GM08714 (cell line): ENCODE results near the gene C1orf226.
"Not testable (repeated sequence)": the region's sequence is repeated elsewhere in the genome, so short reads cannot be mapped to it uniquely, and the experiment has no call there.

Experiments
- H3K4me3 ChIP-seq: fragments of 200-500 bp; sonication (Bioruptor generic); 2 replicates; pipeline ENCODE4 v1.5.1; 2014; ENCODE audit warnings: mild to moderate bottlenecking, low read length, inconsistent platforms
- ZNF274 ChIP-seq: IDR thresholded peaks from 2 replicates; pipeline ENCODE4 v1.6.1; 2012; ENCODE audit warnings: mild to moderate bottlenecking, low read depth, low read length

C1orf226 gene

DNA sequence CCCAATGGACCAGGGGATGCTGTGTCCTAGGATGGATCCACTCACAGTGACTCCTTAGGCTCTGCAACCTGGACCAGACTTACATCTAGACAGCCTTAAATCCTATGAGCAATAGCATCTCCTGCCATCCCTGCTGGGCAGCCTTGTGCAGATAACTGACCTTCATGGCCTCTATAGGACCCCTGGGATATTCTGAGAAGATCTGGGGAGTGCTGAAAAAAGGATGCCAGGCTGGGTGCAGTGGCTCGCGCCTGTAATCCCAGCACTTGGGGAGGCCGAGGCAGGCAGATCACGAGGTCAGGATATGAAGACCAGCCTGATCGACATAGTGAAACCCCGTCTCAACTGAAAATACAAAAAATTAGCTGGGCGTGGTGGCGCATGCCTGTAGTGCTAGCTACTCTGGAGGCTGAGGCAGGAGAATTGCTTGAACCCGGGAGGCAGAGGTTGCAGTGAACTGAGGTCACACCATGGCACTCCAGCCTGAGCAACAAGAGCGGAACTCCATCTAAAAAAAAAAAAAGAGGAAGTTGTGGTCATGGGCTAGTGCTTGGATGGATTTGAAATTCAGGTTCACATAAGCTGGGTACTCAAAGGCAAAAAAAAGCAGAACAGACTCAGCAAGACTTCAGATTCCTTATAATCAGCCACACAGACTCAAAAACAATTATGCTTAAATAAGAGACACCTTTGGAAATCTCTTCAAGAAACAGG is 41.3 kb downstream of the C1orf226 start:
- no peak for TF ChIP-seq ZNF274

DNA sequence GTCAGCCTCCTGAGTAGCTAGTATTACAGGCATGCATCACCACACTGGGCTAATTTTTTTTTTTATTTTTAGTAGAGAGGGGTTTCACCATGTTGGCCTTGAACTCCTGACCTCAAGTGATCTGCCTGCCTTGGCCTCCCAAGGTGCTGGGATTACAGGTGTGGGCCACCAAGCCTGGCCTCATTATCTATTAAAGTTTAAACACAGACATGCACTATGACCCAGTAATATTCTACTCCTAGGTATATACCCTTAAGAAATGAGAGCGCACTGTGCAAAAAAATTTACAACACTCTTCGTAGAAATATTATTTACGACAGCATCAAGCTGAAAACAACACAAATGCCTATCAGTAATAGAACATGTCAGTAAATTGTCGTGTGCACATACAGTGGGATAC is 49.1 kb downstream of the C1orf226 start:
- H3K4me3 ChIP-seq = no peak overlapping the region
- TF ChIP-seq ZNF274 = no peak

More for the DNA sequence above, 41.3 kb downstream of the C1orf226 start:
- no peak overlapping the region for H3K4me3 ChIP-seq

DNA sequence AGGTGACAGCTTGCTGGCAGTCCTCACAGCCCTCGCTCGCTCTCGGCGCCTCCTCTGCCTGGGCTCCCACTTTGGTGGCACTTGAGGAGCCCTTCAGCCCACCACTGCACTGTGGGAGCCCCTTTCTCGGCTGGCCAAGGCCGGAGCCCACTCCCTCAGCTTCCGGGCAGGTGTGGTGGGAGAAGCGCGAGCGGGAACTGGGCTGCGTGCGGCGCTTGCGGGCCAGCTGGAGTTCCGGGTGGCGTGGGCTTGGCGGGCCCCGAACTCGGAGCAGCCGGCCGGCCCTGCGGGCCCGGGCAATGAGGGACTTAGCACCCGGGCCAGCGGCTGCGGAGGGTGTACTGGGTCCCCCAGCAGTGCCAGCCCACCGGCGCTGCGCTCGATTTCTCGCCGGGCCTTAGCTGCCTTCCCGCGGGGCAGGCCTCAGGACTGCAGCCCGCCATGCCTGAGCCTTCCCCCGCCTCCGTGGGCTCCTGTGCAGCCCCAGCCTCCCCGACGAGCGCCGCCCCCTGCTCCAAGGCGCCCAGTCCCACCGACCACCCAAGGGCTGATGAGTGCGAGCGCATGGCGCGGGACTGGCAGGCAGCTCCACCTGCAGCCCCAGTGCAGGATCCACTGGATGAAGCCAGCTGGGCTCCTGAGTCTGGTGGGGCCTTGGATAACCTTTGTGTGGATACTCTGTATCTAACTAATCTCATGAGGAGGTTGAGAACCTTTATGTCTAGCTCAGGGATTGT is 51.6 kb downstream of the C1orf226 start:
- not testable (repeated sequence) for H3K4me3 ChIP-seq
